IMR-90 (cell line): ENCODE measurements around the gene GRAMD1B. TPM values are rescaled to one million over a fixed set of nuclear protein-coding genes. Genes with fewer than 3 reads are reported as not detected.

Source experiments
- ATAC-seq: fragments of 200-7000 bp; cut with Tn5 transposase; 2 replicates; pipeline ENCODE4 v1.9.1; 2020; ENCODE audit warnings: low read depth, mild to moderate bottlenecking, moderate library complexity
- BruUV-seq: library from RNA; stranded (reverse); fragments of 400-500 nt; replicated peaks from 2 replicates; lab custom pipeline; 2021; lab: Mats Ljungman, UMichigan
- CTCF ChIA-PET: fragments of 300-600 bp; formaldehyde crosslinking; extraction: SDS; loops from one replicate; lab custom pipeline; 2021; ENCODE audit warnings: antibody characterized with exemption; lab: Yijun Ruan, JAX
- POLR2A ChIA-PET: fragments of 300-600 bp; sonication (Branson Sonifier 250); formaldehyde crosslinking; loops from one replicate; lab custom pipeline; 2022; ENCODE audit warnings: antibody characterized with exemption; ENCODE audit not compliant: unreplicated experiment; lab: Charles Lee
- DNase-seq: peaks from one replicate; pipeline ENCODE4 v3.0.0; 2013
- H2AFZ ChIP-seq: replicated peaks from 2 replicates; pipeline ENCODE3; 2013; ENCODE audit warnings: low read length, mild to moderate bottlenecking; ENCODE audit not compliant: poor library complexity
- H2AK5ac ChIP-seq: 2 replicates; pipeline ENCODE4 v1.6.1; 2013; ENCODE audit warnings: low read depth, low read length, inconsistent platforms
- H2AK9ac ChIP-seq: replicated peaks from 2 replicates; pipeline ENCODE3; 2013; ENCODE audit warnings: mild to moderate bottlenecking, low read depth, low read length, moderate library complexity; ENCODE audit not compliant: poor library complexity
- H2BK120ac ChIP-seq: 2 replicates; pipeline ENCODE4 v1.6.1; 2013; ENCODE audit warnings: low read depth, low read length, inconsistent platforms
- H2BK15ac ChIP-seq: 3 replicates; pipeline ENCODE4 v1.6.1; 2013; ENCODE audit warnings: low read depth, low read length, inconsistent platforms
- H2BK20ac ChIP-seq: 2 replicates; pipeline ENCODE4 v1.6.1; 2013; ENCODE audit warnings: low read depth, mild to moderate bottlenecking, inconsistent platforms, low read length, moderate library complexity
- H2BK5ac ChIP-seq: 2 replicates; pipeline ENCODE4 v1.6.1; 2013; ENCODE audit warnings: mild to moderate bottlenecking, low read depth, low read length, inconsistent platforms; ENCODE audit not compliant: poor library complexity, severe bottlenecking
- H3K14ac ChIP-seq: replicated peaks from 2 replicates; pipeline ENCODE4 v1.6.1; 2013; ENCODE audit warnings: low read depth, low read length, inconsistent platforms
- H3K18ac ChIP-seq: 2 replicates; pipeline ENCODE4 v1.6.1; 2013; ENCODE audit warnings: low read depth, low read length, control low read depth
- H3K23ac ChIP-seq: 2 replicates; pipeline ENCODE4 v1.6.1; 2013; ENCODE audit warnings: low read depth, low read length, inconsistent platforms
- H3K27ac ChIP-seq: 2 replicates; pipeline ENCODE4 v1.5.1; 2013; ENCODE audit warnings: mild to moderate bottlenecking, control low read depth, low read length; ENCODE audit not compliant: insufficient read depth
- H3K27me3 ChIP-seq: 2 replicates; pipeline ENCODE4 v1.6.1; 2013; ENCODE audit warnings: low read length; ENCODE audit not compliant: control insufficient read depth, insufficient read depth
- H3K36me3 ChIP-seq: 2 replicates; pipeline ENCODE4 v1.6.1; 2013; ENCODE audit warnings: low read length, mixed read lengths; ENCODE audit not compliant: control insufficient read depth, insufficient read depth
- H3K4ac ChIP-seq: 2 replicates; pipeline ENCODE4 v1.6.1; 2013; ENCODE audit warnings: low read depth, low read length, inconsistent platforms
- H3K4me1 ChIP-seq: 2 replicates; pipeline ENCODE4 v1.6.1; 2013; ENCODE audit warnings: low read length, mixed read lengths; ENCODE audit not compliant: control insufficient read depth, insufficient read depth
- H3K4me2 ChIP-seq: 2 replicates; pipeline ENCODE4 v1.6.1; 2013; ENCODE audit warnings: low read depth, mild to moderate bottlenecking, control low read depth, low read length, moderate library complexity
- H3K4me3 ChIP-seq: 2 replicates; pipeline ENCODE4 v1.5.1; 2013; ENCODE audit warnings: low read depth, mild to moderate bottlenecking, control low read depth, low read length, moderate library complexity; ENCODE audit not compliant: insufficient read depth
- H3K56ac ChIP-seq: 2 replicates; pipeline ENCODE4 v1.6.1; 2013; ENCODE audit warnings: low read length, inconsistent platforms; ENCODE audit not compliant: insufficient read depth; ENCODE audit errors: extremely low read depth
- H3K79me1 ChIP-seq, 2 experiments: 2 replicates each; pipeline ENCODE4 v1.6.1; 2013; ENCODE audit warnings: low read length in 2 of 2, inconsistent platforms in 1 of 2, low read depth in 1 of 2
- H3K9ac ChIP-seq: 2 replicates; pipeline ENCODE4 v1.6.1; 2013; ENCODE audit warnings: low read depth, low read length, control low read depth
- H3K9me1 ChIP-seq: 2 replicates; pipeline ENCODE4 v1.6.1; 2013; ENCODE audit warnings: low read length, inconsistent platforms; ENCODE audit not compliant: insufficient read depth
- H3K9me3 ChIP-seq: 2 replicates; pipeline ENCODE4 v1.6.1; 2013; ENCODE audit warnings: low read length; ENCODE audit not compliant: control insufficient read depth, insufficient read depth
- H4K20me1 ChIP-seq: 2 replicates; pipeline ENCODE4 v1.6.1; 2013; ENCODE audit warnings: low read length, inconsistent platforms; ENCODE audit not compliant: insufficient read depth
- H4K5ac ChIP-seq: 2 replicates; pipeline ENCODE4 v1.6.1; 2013; ENCODE audit warnings: mild to moderate bottlenecking, low read depth, low read length, control low read depth
- H4K8ac ChIP-seq, 2 experiments: 2 replicates each; pipeline ENCODE4 v1.6.1; 2013; ENCODE audit warnings: low read depth in 2 of 2, low read length in 2 of 2, control low read depth in 1 of 2, inconsistent platforms in 1 of 2
- H4K91ac ChIP-seq: 2 replicates; pipeline ENCODE4 v1.6.1; 2013; ENCODE audit warnings: low read depth, low read length, inconsistent platforms; ENCODE audit not compliant: insufficient read depth
- BHLHE40 ChIP-seq: fragments of 150-350 bp; IDR thresholded peaks from 2 replicates; pipeline ENCODE4 v1.6.1; 2016; ENCODE audit warnings: mild to moderate bottlenecking, low read depth, low read length
- CTCF ChIP-seq: conservative IDR thresholded peaks from 2 replicates; pipeline ENCODE4 v1.5.1; 2012; ENCODE audit warnings: mild to moderate bottlenecking, low read depth, low read length, improper control_type of control experiment
- FOS ChIP-seq: fragments of 150-350 bp; IDR thresholded peaks from 2 replicates; pipeline ENCODE4 v1.6.1; 2016; ENCODE audit warnings: low read depth, low read length
- MAFK ChIP-seq: IDR thresholded peaks from 2 replicates; pipeline ENCODE4 v1.6.1; 2012; ENCODE audit warnings: low read depth, low read length, improper control_type of control experiment
- MAZ ChIP-seq: IDR thresholded peaks from 2 replicates; pipeline ENCODE4 v1.6.1; 2012; ENCODE audit warnings: low read depth, mild to moderate bottlenecking, low read length, improper control_type of control experiment, moderate library complexity, borderline replicate concordance
- MXI1 ChIP-seq: IDR thresholded peaks from 2 replicates; pipeline ENCODE4 v1.6.1; 2012; ENCODE audit warnings: low read depth, mild to moderate bottlenecking, low read length, moderate library complexity, borderline replicate concordance
- POLR2A ChIP-seq: IDR thresholded peaks from 2 replicates; pipeline ENCODE4 v1.6.1; 2012; ENCODE audit warnings: mild to moderate bottlenecking, low read depth, low read length
- WGBS, 2 experiments: methylation state at CpG; one replicate each; pipeline versions ENCODE4 v1.1.5 to v1.1.7; 2013; ENCODE audit warnings: missing lambda C conversion rate in 2 of 2; ENCODE audit not compliant: insufficient read length in 1 of 2; ENCODE audit errors: extremely low coverage in 2 of 2; 5-methylcytosine and 5-hydroxymethylcytosine counted together
- dilution Hi-C: fragments of 300-500 bp; cut with HindIII; formaldehyde crosslinking; loops from one replicate; pipeline ENCODE4 v1.14.3; 2018; ENCODE audit warnings: low sequenced_read_pairs; ENCODE audit not compliant: unreplicated experiment
- in situ Hi-C: fragments of 300-500 bp; cut with MboI; formaldehyde crosslinking; loops from 3 replicates; pipeline ENCODE4 v1.14.3; 2019; ENCODE audit warnings: low sequenced_read_pairs, inconsistent platforms, mixed read lengths
- intact Hi-C: fragments of 100-400 bp; cut with micrococcal nuclease; formaldehyde crosslinking; loops from 2 replicates; pipeline ENCODE4 v1.10.0; 2022
- polyA plus RNA-seq, 3 experiments: library from polyadenylated mRNA; depleted of rRNA; stranded (reverse); fragments of >200 nt; gene quantifications; 2 replicates each; pipeline ENCODE4 v1.2.3, GENCODE V29; 2012; ENCODE audit warnings: low replicate concordance in 1 of 3
- total RNA-seq: library from RNA; depleted of rRNA; stranded (reverse); fragments of >200 nt; gene quantifications from 2 replicates; pipeline ENCODE4 v1.2.3, GENCODE V29; 2012

Gene GRAMD1B
- total and polyA plus RNA-seq, 2 of the 4 experiments (the other 2 are of a cell fraction) = 7.1 to 7.2 TPM

GRCh38 chr11:123406441-123407129 lies 23.5 kb upstream of the GRAMD1B start:
- in situ Hi-C loops = loop anchor here (5.0 kb wide), 1 partner anchor 71 kb away; no protein-coding TSS in a partner anchor

More at GRCh38 chr11:123406441-123407129, 23.5 kb upstream of the GRAMD1B start:
- Histone ChIP-seq H4K20me1 (no peaks in the 10 kb centered on the region), H2BK120ac (no peak overlapping the region), H4K91ac (no peak overlapping the region), H3K27ac (no peak overlapping the region), H3K4ac (no peak overlapping the region), H2AK9ac (no peak overlapping the region), H2BK5ac (no peak overlapping the region), H3K9me1 (no peaks in the 10 kb centered on the region), H2AFZ (no peak overlapping the region), H3K4me3 (no peak overlapping the region), H3K27me3 (peaks cover 40% of the 10 kb centered on the region), H3K9ac (no peak overlapping the region), H3K14ac (no peak overlapping the region), H3K9me3 (no peaks in the 10 kb centered on the region), H3K79me1 (no peaks in the 10 kb centered on the region), H3K23ac (no peak overlapping the region), H3K4me1 (no peaks in the 10 kb centered on the region), H2BK20ac (no peak overlapping the region), H2AK5ac (no peak overlapping the region), H2BK15ac (no peak overlapping the region), H3K36me3 (no peaks in the 10 kb centered on the region), H3K56ac (no peak overlapping the region), H3K4me2 (no peak overlapping the region), H4K8ac (no peak overlapping the region), H4K5ac (no peak overlapping the region), H3K18ac (no peak overlapping the region)
- ATAC-seq (no peak), DNase-seq (no peak)
- WGBS, 2 experiments = no CpG with 5 or more reads among the region's 4 CpGs
- no TSS peak for BruUV-seq
- ChIA-PET CTCF (interaction anchor here (0.7 to 3.3 kb wide), 10 partner anchors 11 to 233 kb away, joined by 3 to 15 read pairs (median 4); no protein-coding TSS in a partner anchor), POLR2A (no interaction called here)
- TF ChIP-seq MAZ = no peak
- TF ChIP-seq MAFK = no peak
- TF ChIP-seq CTCF = no peak
- no peak for TF ChIP-seq BHLHE40
- no peak for TF ChIP-seq MXI1
- no peak for TF ChIP-seq POLR2A
- no peak for TF ChIP-seq FOS
- dilution Hi-C loops = no loop called here
- intact Hi-C loops = loop anchor here (1.0 kb wide), 3 partner anchors 68 to 171 kb away; no protein-coding TSS in a partner anchor
